ENCODE results near the gene PPM1D.

- TF ChIP-seq CHD2 (IDR thresholded peaks at IDR 0.05; ENCODE audit: low read length, partially characterized antibody) (no peak), RAD21 (conservative IDR thresholded peaks at IDR 0.05 in 1 of 2, IDR thresholded peaks at IDR 0.05 in 1 of 2) (no peak), CTCF (IDR thresholded peaks at IDR 0.05) (no peak), BHLHE40 (IDR thresholded peaks at IDR 0.05; ENCODE audit: low read depth, low read length) (no peak), MAX (IDR thresholded peaks at IDR 0.05) (no peak), MAZ (IDR thresholded peaks at IDR 0.05; ENCODE audit: borderline replicate concordance, low read depth, low read length) (no peak), EHF (CRISPR knock-in tag; IDR thresholded peaks at IDR 0.05) (no peak), CHD4 (IDR thresholded peaks at IDR 0.05; ENCODE audit: borderline replicate concordance) (no peak), ZFP36 (IDR thresholded peaks at IDR 0.05; ENCODE audit: borderline replicate concordance, partially characterized antibody) (no peak), POLR2A (IDR thresholded peaks at IDR 0.05; ENCODE audit: low read length) (no peak), ZNF302 (CRISPR knock-in tag; IDR thresholded peaks at IDR 0.05) (no peak), ESRRA (IDR thresholded peaks at IDR 0.05; ENCODE audit: borderline replicate concordance, low read length) (no peak)
Observed at GRCh38 chr17:60685437-60685836, 85.4 kb downstream of the PPM1D start.

All from A549 (cell line).